ENCODE measurements around the gene ACR.

GRCh38 chr22:50696251-50696798, 41.7 kb upstream of the ACR start:
- TF ChIP-seq HMG20A (CRISPR knock-in tag; IDR thresholded peaks at IDR 0.05; ENCODE audit: borderline replicate concordance) (no peak), ZNF589 (CRISPR knock-in tag; conservative IDR thresholded peaks at IDR 0.05) (no peak), ZNF274 (CRISPR knock-in tag; IDR thresholded peaks at IDR 0.05) (no peak), POLR2A (IDR thresholded peaks at IDR 0.05; ENCODE audit: insufficient read depth in 1 of 2, low read depth in 2 of 2, low read length in 2 of 2) (no peak), DR1 (CRISPR knock-in tag; IDR thresholded peaks at IDR 0.05) (no peak), CTCF (CRISPR knock-in tag; IDR thresholded peaks at IDR 0.05) (no peak), CEBPB (IDR thresholded peaks at IDR 0.05; ENCODE audit: borderline replicate concordance, low read depth, low read length) (no peak), MXI1 (IDR thresholded peaks at IDR 0.05; ENCODE audit: borderline replicate concordance, low read depth, low read length) (no peak), EP300 (IDR thresholded peaks at IDR 0.05; ENCODE audit: low read depth in 2 of 2, low read length in 2 of 2) (no peak), EP300 (CRISPR knock-in tag; IDR thresholded peaks at IDR 0.05; ENCODE audit: borderline replicate concordance) (no peak), ZNF513 (CRISPR knock-in tag; conservative IDR thresholded peaks at IDR 0.05) (no peak), RARA (CRISPR knock-in tag; IDR thresholded peaks at IDR 0.05) (no peak), CREM (IDR thresholded peaks at IDR 0.05) (no peak), CREM (CRISPR knock-in tag; IDR thresholded peaks at IDR 0.05) (no peak)

All from HepG2 (cell line).